H1 (cell line): ENCODE data around the gene TAS1R3. TPM values are rescaled to one million over a fixed set of nuclear protein-coding genes. Genes with fewer than 3 reads are reported as not detected.

Source experiments
- CTCF ChIA-PET: fragments of 300-600 bp; sonication (Branson Sonifier 250); formaldehyde crosslinking; loops from one replicate; lab custom pipeline; 2021; ENCODE audit not compliant: partially characterized antibody; lab: Charles Lee
- POLR2A ChIA-PET: fragments of 300-600 bp; sonication (Branson Sonifier 250); formaldehyde crosslinking; loops from one replicate; lab custom pipeline; 2021; ENCODE audit warnings: inconsistent platforms; ENCODE audit not compliant: partially characterized antibody; lab: Charles Lee
- DNase-seq, 2 experiments: peaks; one replicate each; pipeline versions ENCODE4 v3.0.0 to v3.0.0-alpha.2; 2010 to 2022; ENCODE audit warnings: low spot score in 2 of 2, low read depth in 1 of 2, mixed read lengths in 1 of 2
- FAIRE-seq: peaks from 2 replicates; lab custom pipeline; 2011; peaks lifted over from hg19 to GRCh38; lab: Jason Lieb, UNC
- H2AFZ ChIP-seq: 2 replicates; pipeline ENCODE4 v1.8.1; 2012; ENCODE audit warnings: low read length, inconsistent platforms
- H2AK5ac ChIP-seq: 2 replicates; pipeline ENCODE4 v1.6.1; 2013; ENCODE audit warnings: low read depth, low read length
- H2BK120ac ChIP-seq: replicated peaks from 2 replicates; pipeline ENCODE3; 2013; ENCODE audit warnings: low read depth, low read length, inconsistent platforms
- H2BK12ac ChIP-seq: 2 replicates; pipeline ENCODE4 v1.6.1; 2013; ENCODE audit warnings: low read depth, low read length
- H2BK15ac ChIP-seq: 2 replicates; pipeline ENCODE4 v1.6.1; 2013; ENCODE audit warnings: low read length
- H2BK20ac ChIP-seq: 2 replicates; pipeline ENCODE4 v1.6.1; 2013; ENCODE audit warnings: low read length
- H2BK5ac ChIP-seq: 2 replicates; pipeline ENCODE4 v1.6.1; 2013; ENCODE audit warnings: low read depth, low read length
- H3K14ac ChIP-seq: 2 replicates; pipeline ENCODE4 v1.6.1; 2013; ENCODE audit warnings: inconsistent platforms; ENCODE audit not compliant: insufficient read length
- H3K18ac ChIP-seq: 2 replicates; pipeline ENCODE4 v1.6.1; 2013; ENCODE audit warnings: low read length; ENCODE audit errors: extremely low read depth
- H3K23ac ChIP-seq: 2 replicates; pipeline ENCODE4 v1.6.1; 2013; ENCODE audit warnings: inconsistent platforms; ENCODE audit not compliant: insufficient read length
- H3K23me2 ChIP-seq: 2 replicates; pipeline ENCODE4 v1.6.1; 2013; ENCODE audit warnings: low read depth, low read length
- H3K27ac ChIP-seq: 2 replicates; pipeline ENCODE4 v1.6.1; 2011; ENCODE audit warnings: low read depth, low read length, inconsistent platforms
- H3K27me3 ChIP-seq, 4 experiments: replicated peaks in 1 of 4; 1 replicate in 1 of 4; 2 replicates in 3 of 4; pipeline versions ENCODE4 v1.6.1 to v1.8.1; 2011 to 2013; ENCODE audit warnings: low read length in 3 of 4, mild to moderate bottlenecking in 3 of 4, inconsistent platforms in 2 of 4, mixed read lengths in 2 of 4, moderate library complexity in 1 of 4; ENCODE audit not compliant: control insufficient read depth in 3 of 4, insufficient read depth in 3 of 4; ENCODE audit errors: extremely low read depth in 1 of 4
- H3K36me3 ChIP-seq, 4 experiments: 2 replicates each; pipeline versions ENCODE4 v1.6.1 to v1.8.1; 2011 to 2013; ENCODE audit warnings: mild to moderate bottlenecking in 4 of 4, low read length in 3 of 4, moderate library complexity in 2 of 4, control low read depth in 1 of 4, inconsistent platforms in 1 of 4; ENCODE audit not compliant: insufficient read depth in 4 of 4, control insufficient read depth in 2 of 4
- H3K4ac ChIP-seq: replicated peaks from 2 replicates; pipeline ENCODE3; 2013; ENCODE audit warnings: low read length, low read depth, mixed read lengths, inconsistent platforms; ENCODE audit not compliant: insufficient read length
- H3K4me1 ChIP-seq, 4 experiments: replicated peaks in 1 of 4; 1 replicate in 1 of 4; 2 replicates in 3 of 4; pipeline versions ENCODE4 v1.6.1 to v1.8.1; 2011 to 2013; ENCODE audit warnings: low read length in 3 of 4, inconsistent platforms in 2 of 4, mixed read lengths in 1 of 4; ENCODE audit not compliant: insufficient read depth in 4 of 4, control insufficient read depth in 3 of 4
- H3K4me2 ChIP-seq, 2 experiments: 2 replicates each; pipeline versions ENCODE4 v1.6.1 to v1.8.1; 2011 to 2013; ENCODE audit warnings: low read depth in 2 of 2, low read length in 2 of 2, control low read depth in 1 of 2, inconsistent platforms in 1 of 2, mild to moderate bottlenecking in 1 of 2; ENCODE audit not compliant: insufficient read depth in 1 of 2
- H3K4me3 ChIP-seq, 4 experiments: fragments of 200-600, 300-600 bp in 1 of 4; sonication (generic), shearing (Covaris generic), sonication (Bioruptor Twin) in 1 of 4; 2 replicates each; pipeline versions ENCODE4 v1.5.1 to v1.8.1; 2011 to 2016; ENCODE audit warnings: low read length in 4 of 4, low read depth in 3 of 4, control low read depth in 2 of 4, inconsistent platforms in 2 of 4, mild to moderate bottlenecking in 2 of 4, mixed read lengths in 1 of 4, moderate library complexity in 1 of 4; ENCODE audit not compliant: insufficient read depth in 2 of 4; ENCODE audit errors: extremely low read depth in 1 of 4
- H3K56ac ChIP-seq: replicated peaks from 2 replicates; pipeline ENCODE3; 2013; ENCODE audit warnings: low read depth, mild to moderate bottlenecking, mixed read lengths, low read length, inconsistent platforms; ENCODE audit not compliant: insufficient read length
- H3K79me1 ChIP-seq: 2 replicates; pipeline ENCODE4 v1.6.1; 2013; ENCODE audit warnings: low read depth, low read length, control low read depth
- H3K79me2 ChIP-seq, 2 experiments: 2 replicates each; pipeline versions ENCODE4 v1.6.1 to v1.8.1; 2012 to 2013; ENCODE audit warnings: low read length in 2 of 2, mild to moderate bottlenecking in 2 of 2, inconsistent platforms in 1 of 2; ENCODE audit not compliant: insufficient read depth in 2 of 2, control insufficient read depth in 1 of 2
- H3K9ac ChIP-seq, 4 experiments: replicated peaks in 1 of 4; 1 replicate in 1 of 4; 2 replicates in 3 of 4; pipeline versions ENCODE4 v1.6.1 to v1.8.1; 2011 to 2013; ENCODE audit warnings: low read depth in 3 of 4, low read length in 3 of 4, control low read depth in 2 of 4, mild to moderate bottlenecking in 2 of 4, moderate library complexity in 2 of 4, inconsistent platforms in 1 of 4; ENCODE audit errors: extremely low read depth in 1 of 4
- H3K9me3 ChIP-seq, 2 experiments: 2 replicates each; pipeline versions ENCODE4 v1.6.1 to v1.8.1; 2012 to 2013; ENCODE audit warnings: mild to moderate bottlenecking in 2 of 2, moderate library complexity in 2 of 2, control low read depth in 1 of 2, inconsistent platforms in 1 of 2, low read depth in 1 of 2, low read length in 1 of 2, mixed read lengths in 1 of 2; ENCODE audit not compliant: insufficient read depth in 2 of 2
- H4K20me1 ChIP-seq, 2 experiments: replicated peaks in 1 of 2; 2 replicates each; pipeline versions ENCODE3 to v1.8.1; 2011 to 2013; ENCODE audit warnings: inconsistent platforms in 2 of 2, low read length in 2 of 2, mild to moderate bottlenecking in 1 of 2; ENCODE audit not compliant: insufficient read depth in 2 of 2, control insufficient read depth in 1 of 2
- H4K5ac ChIP-seq: 2 replicates; pipeline ENCODE4 v1.6.1; 2013; ENCODE audit warnings: low read length, low read depth, mixed read lengths, inconsistent platforms; ENCODE audit not compliant: insufficient read length
- H4K8ac ChIP-seq: 2 replicates; pipeline ENCODE4 v1.8.0; 2013; ENCODE audit warnings: mild to moderate bottlenecking, moderate library complexity, low read length, inconsistent platforms; ENCODE audit not compliant: insufficient read depth; ENCODE audit errors: extremely low read depth
- H4K91ac ChIP-seq: replicated peaks from 2 replicates; pipeline ENCODE3; 2013; ENCODE audit warnings: low read length, mixed read lengths, inconsistent platforms; ENCODE audit not compliant: insufficient read length
- ASH2L ChIP-seq: fragments of 200-600, 300-600 bp; sonication (generic); IDR thresholded peaks from one replicate; pipeline ENCODE4 v1.7.1; 2017; ENCODE audit warnings: low read length
- EP300 ChIP-seq, 2 experiments: IDR thresholded peaks; 1 replicate in 1 of 2; 2 replicates in 1 of 2; pipeline ENCODE4 v1.6.1; 2011 to 2012; ENCODE audit warnings: low read depth in 2 of 2, low read length in 2 of 2, mild to moderate bottlenecking in 2 of 2, borderline replicate concordance in 1 of 2, inconsistent platforms in 1 of 2, moderate library complexity in 1 of 2
- HDAC6 ChIP-seq: IDR thresholded peaks from one replicate; pipeline ENCODE4 v1.7.1; 2012; ENCODE audit warnings: low read depth, mild to moderate bottlenecking, inconsistent platforms, low read length, moderate library complexity
- SRF ChIP-seq: IDR thresholded peaks from 2 replicates; pipeline ENCODE4 v1.6.1; 2011; ENCODE audit warnings: mild to moderate bottlenecking, low read depth, low read length, moderate library complexity
- ZNF274 ChIP-seq: IDR thresholded peaks from 2 replicates; pipeline ENCODE4 v1.7.0; 2012; ENCODE audit warnings: low read length, borderline replicate concordance; ENCODE audit errors: extremely low read depth
- WGBS, 2 experiments: shearing (Covaris generic) in 1 of 2; methylation state at CpG; one replicate each; pipeline versions ENCODE4 v1.1.6 to v1.1.7; 2013 to 2015; ENCODE audit warnings: low lambda C conversion rate in 2 of 2, mixed read lengths in 2 of 2, inconsistent platforms in 1 of 2, low coverage in 1 of 2, missing lambda C conversion rate in 1 of 2; ENCODE audit not compliant: insufficient replicate concordance in 2 of 2, insufficient coverage in 1 of 2, insufficient read length in 1 of 2; ENCODE audit errors: extremely low coverage in 1 of 2, missing lambda C conversion rate in 1 of 2; 5-methylcytosine and 5-hydroxymethylcytosine counted together
- polyA plus RNA-seq, 7 experiments: library from polyadenylated mRNA; depleted of rRNA in 3 of 7; stranded (reverse) in 5 of 7; unstranded in 2 of 7; fragments of >200 nt in 5 of 7; fragments of 200-250 nt in 2 of 7; gene quantifications; 1 replicate in 5 of 7; 2 replicates in 1 of 7; 4 replicates in 1 of 7; pipeline versions ENCODE4 v1.2.1 to v1.2.3, GENCODE V29; 2011 to 2013; ENCODE audit warnings: missing spikeins in 2 of 7, mixed read lengths in 2 of 7
- total RNA-seq: library from RNA; stranded (reverse); fragmentation: NEBNext Ultra II Directional; extraction: Animal tissue kit (Norgen Biotek cat#: 25700); gene quantifications from 2 replicates; pipeline ENCODE4 v1.2.1, GENCODE V29; 2021
- TF ChIP-seq, protein P1 (sequence below), 3 experiments: IDR thresholded peaks; 1 replicate in 2 of 3; 2 replicates in 1 of 3; pipeline versions ENCODE4 v1.5.1 to v1.6.1; 2011; ENCODE audit warnings: low read length in 3 of 3, mild to moderate bottlenecking in 3 of 3, inconsistent platforms in 2 of 3, low read depth in 1 of 3, moderate library complexity in 1 of 3; ENCODE audit not compliant: insufficient read depth in 1 of 3; ENCODE audit errors: control extremely low read depth in 1 of 3
- TF ChIP-seq, protein P2 (sequence below): IDR thresholded peaks from 2 replicates; pipeline ENCODE4 v1.6.1; 2011; ENCODE audit warnings: low read length, improper control_type of control experiment

Gene TAS1R3
- total and polyA plus RNA-seq, 2 of the 8 experiments (the other 6 are each of a cell fraction or from before 2014, with no cell fraction given), result 0.03 to 0.19 TPM

GRCh38 chr1:1306070-1306660 is 24.9 kb upstream of the TAS1R3 start:
- Histone ChIP-seq H3K4me2 (peak overlapping the region; percentile 66 to 95; a peak in 3 of 4 replicates), H3K18ac (no peak overlapping the region; the same call in 1 of the 2 replicates), H3K27me3 (peaks cover 0 to 4% (median 1%) of the 10 kb centered on the region in 4 experiments; a peak in 1 of 7 replicates), H3K27ac (no peak overlapping the region), H2BK5ac (peak overlapping the region; percentile 78; the same call in 1 of the 2 replicates), H3K56ac (no peak overlapping the region), H3K4me1 (peaks cover 0 to 40% (median 31%) of the 10 kb centered on the region in 4 experiments; a peak in 6 of 7 replicates), H3K4ac (no peak overlapping the region), H3K79me2 (peaks cover 0 to 6% of the 10 kb centered on the region in 2 experiments; a peak in 1 of 4 replicates), H3K4me3 (peak overlapping the region in 2 of 4 experiments; percentile 65 to 91; a peak in 3 of 8 replicates), H4K91ac (peak overlapping the region; percentile 56), H2BK12ac (peak overlapping the region; percentile 10; the same call in 1 of the 2 replicates), H2AFZ (no peak overlapping the region), H2BK15ac (no peak overlapping the region), H2BK20ac (no peak overlapping the region), H2AK5ac (no peak overlapping the region; the same call in 1 of the 2 replicates), H3K9me3 (no peaks in the 10 kb centered on the region), H3K36me3 (peaks cover 0 to 7% (median 4%) of the 10 kb centered on the region in 4 experiments; a peak in 4 of 8 replicates), H3K23me2 (peaks cover 21% of the 10 kb centered on the region; the same call in 1 of the 2 replicates), H3K14ac (no peak overlapping the region), H3K23ac (no peak overlapping the region), H3K79me1 (peaks cover 4% of the 10 kb centered on the region; the same call in 1 of the 2 replicates), H4K8ac (no peak overlapping the region), H4K20me1 (peaks cover 0 to 24% of the 10 kb centered on the region in 2 experiments), H2BK120ac (no peak overlapping the region), H3K9ac (no peak overlapping the region), H4K5ac (no peak overlapping the region)
- POLR2A ChIA-PET, result interaction anchor here (0.5 to 1.5 kb wide), 4 partner anchors 11 to 47 kb away, joined by 3 to 5 read pairs (median 4); no protein-coding TSS in a partner anchor
- FAIRE-seq (no peak), DNase-seq (no peak)
- CTCF ChIA-PET, result interaction anchor here (1.3 kb wide), 1 partner anchor 41 kb away, joined by 3 read pairs; no protein-coding TSS in a partner anchor
- WGBS, 2 experiments, result 71% methylated on average over 10 of the region's 11 CpGs; no CpG with 5 or more reads in 1 of the 2 experiments
- TF ChIP-seq EP300 (IDR thresholded peaks at IDR 0.05; ENCODE audit: borderline replicate concordance in 1 of 2, low read depth in 2 of 2, low read length in 2 of 2) (no peak), HDAC6 (no peak), ASH2L (no peak), SRF (no peak), ZNF274 (no peak)
- TF ChIP-seq, protein P1, sequence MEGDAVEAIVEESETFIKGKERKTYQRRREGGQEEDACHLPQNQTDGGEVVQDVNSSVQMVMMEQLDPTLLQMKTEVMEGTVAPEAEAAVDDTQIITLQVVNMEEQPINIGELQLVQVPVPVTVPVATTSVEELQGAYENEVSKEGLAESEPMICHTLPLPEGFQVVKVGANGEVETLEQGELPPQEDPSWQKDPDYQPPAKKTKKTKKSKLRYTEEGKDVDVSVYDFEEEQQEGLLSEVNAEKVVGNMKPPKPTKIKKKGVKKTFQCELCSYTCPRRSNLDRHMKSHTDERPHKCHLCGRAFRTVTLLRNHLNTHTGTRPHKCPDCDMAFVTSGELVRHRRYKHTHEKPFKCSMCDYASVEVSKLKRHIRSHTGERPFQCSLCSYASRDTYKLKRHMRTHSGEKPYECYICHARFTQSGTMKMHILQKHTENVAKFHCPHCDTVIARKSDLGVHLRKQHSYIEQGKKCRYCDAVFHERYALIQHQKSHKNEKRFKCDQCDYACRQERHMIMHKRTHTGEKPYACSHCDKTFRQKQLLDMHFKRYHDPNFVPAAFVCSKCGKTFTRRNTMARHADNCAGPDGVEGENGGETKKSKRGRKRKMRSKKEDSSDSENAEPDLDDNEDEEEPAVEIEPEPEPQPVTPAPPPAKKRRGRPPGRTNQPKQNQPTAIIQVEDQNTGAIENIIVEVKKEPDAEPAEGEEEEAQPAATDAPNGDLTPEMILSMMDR (IDR thresholded peaks at IDR 0.05; ENCODE audit: control extremely low read depth in 1 of 3, insufficient read depth in 1 of 3, low read depth in 1 of 3, low read length in 3 of 3), result peak in 2 of 3 experiments; percentile 31 to 52; a peak in 3 of 4 replicates
- TF ChIP-seq, protein P2, sequence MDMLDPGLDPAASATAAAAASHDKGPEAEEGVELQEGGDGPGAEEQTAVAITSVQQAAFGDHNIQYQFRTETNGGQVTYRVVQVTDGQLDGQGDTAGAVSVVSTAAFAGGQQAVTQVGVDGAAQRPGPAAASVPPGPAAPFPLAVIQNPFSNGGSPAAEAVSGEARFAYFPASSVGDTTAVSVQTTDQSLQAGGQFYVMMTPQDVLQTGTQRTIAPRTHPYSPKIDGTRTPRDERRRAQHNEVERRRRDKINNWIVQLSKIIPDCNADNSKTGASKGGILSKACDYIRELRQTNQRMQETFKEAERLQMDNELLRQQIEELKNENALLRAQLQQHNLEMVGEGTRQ, result no peak
